ENCODE data around the gene TBC1D25.

Gene TBC1D25

DNA sequence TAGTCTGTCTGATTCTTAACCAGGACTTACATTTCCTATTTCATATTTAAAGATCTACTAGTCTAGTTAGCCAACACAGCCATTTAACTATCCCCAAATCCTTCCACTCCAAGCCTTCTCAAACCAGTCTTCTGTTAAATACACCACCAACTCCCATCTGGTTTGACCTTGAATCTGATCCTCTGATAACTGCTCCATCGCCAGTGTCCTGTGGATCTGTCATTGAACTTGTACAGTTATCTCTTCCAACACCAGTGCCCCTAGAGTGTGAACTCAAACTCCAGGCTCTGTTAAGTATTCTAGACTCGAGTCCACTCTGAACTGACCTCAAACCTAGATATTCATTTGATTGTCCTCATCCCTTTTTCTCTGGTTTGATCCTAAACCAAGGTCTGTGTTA, 72.2 kb downstream of the TBC1D25 start:
- H3K36me3 ChIP-seq, result no peaks in the 10 kb centered on the region
- no peaks in the 10 kb centered on the region for H3K9me3 ChIP-seq (ENCODE audit: severe bottlenecking)
- peaks cover 7% of the 10 kb centered on the region for H3K27me3 ChIP-seq (ENCODE audit: insufficient read depth, low read depth, severe bottlenecking)
- no peak overlapping the region for H3K27ac ChIP-seq
- H3K4me3 ChIP-seq (ENCODE audit: low read depth, low read length), result no peak overlapping the region
- no peak for DNase-seq
- no peak for TF ChIP-seq CTCF (IDR thresholded peaks at IDR 0.05; ENCODE audit: low read depth, low read length)
